K562 (cell line): ENCODE results near the gene LRRC8C. TPM values are rescaled to one million over a fixed set of nuclear protein-coding genes. Genes with fewer than 3 reads are reported as not detected.

Experiments used
- BDP1 ChIP-seq: IDR thresholded peaks from 3 replicates; pipeline ENCODE4 v1.6.1; 2011; ENCODE audit not compliant: insufficient read length, insufficient read depth
- FOXO4 ChIP-seq: fragments of 450-650 bp; formaldehyde crosslinking; IDR thresholded peaks from 2 replicates; pipeline ENCODE4 v1.4.0; 2020; ENCODE audit warnings: mild to moderate bottlenecking, moderate library complexity
- ILF3 ChIP-seq: fragments of 450-650 bp; IDR thresholded peaks from 2 replicates; pipeline ENCODE4 v1.6.1; 2018; ENCODE audit warnings: antibody characterized with exemption, mild to moderate bottlenecking, moderate library complexity, borderline replicate concordance
- NR2C1 ChIP-seq, 2 experiments: fragments of 450-650 bp; IDR thresholded peaks; 2 replicates each; pipeline ENCODE4 v1.6.1; 2017; ENCODE audit warnings: mild to moderate bottlenecking in 2 of 2, antibody characterized with exemption in 1 of 2, inconsistent platforms in 1 of 2, missing compliant biosample characterization in 1 of 2, missing genetic modification characterization in 1 of 2
- TAF7 ChIP-seq: fragments of 450-650 bp; IDR thresholded peaks from 2 replicates; pipeline ENCODE4 v1.6.1; 2016; ENCODE audit warnings: missing genetic modification characterization, missing compliant biosample characterization
- TCF7 ChIP-seq: sonication (generic); IDR thresholded peaks from 2 replicates; pipeline ENCODE4 v1.6.1; 2016; ENCODE audit warnings: antibody characterized with exemption, borderline replicate concordance
- ZFP1 ChIP-seq: fragments of 450-650 bp; formaldehyde crosslinking; IDR thresholded peaks from 2 replicates; pipeline ENCODE4 v1.4.0; 2020; ENCODE audit warnings: mild to moderate bottlenecking, mixed read lengths
- ZKSCAN1 ChIP-seq: fragments of 150-350 bp; IDR thresholded peaks from 2 replicates; pipeline ENCODE4 v1.6.1; 2016; ENCODE audit warnings: low read depth, low read length
- ZNF24 ChIP-seq: fragments of 450-650 bp; IDR thresholded peaks from 2 replicates; pipeline ENCODE4 v1.6.1; 2016
- ZNF263 ChIP-seq: sonication (generic); formaldehyde crosslinking; IDR thresholded peaks from 2 replicates; pipeline ENCODE4 v1.8.0; 2022; ENCODE audit warnings: mild to moderate bottlenecking, missing genetic modification reagents, borderline replicate concordance
- ZNF512 ChIP-seq: IDR thresholded peaks from 2 replicates; pipeline ENCODE4 v1.6.1; 2016; ENCODE audit warnings: missing genetic modification characterization, missing compliant biosample characterization
- ZNF561 ChIP-seq: fragments of 450-650 bp; formaldehyde crosslinking; conservative IDR thresholded peaks from 2 replicates; pipeline ENCODE4 v1.4.0; 2020; ENCODE audit warnings: mild to moderate bottlenecking, moderate library complexity
- ZNF707 ChIP-seq: fragments of 250-450 bp; sonication (Bioruptor Pico); conservative IDR thresholded peaks from 2 replicates; pipeline ENCODE4 v1.8.0; 2022; ENCODE audit warnings: inconsistent platforms, mild to moderate bottlenecking, moderate library complexity
- polyA plus RNA-seq, 8 experiments: library from polyadenylated mRNA; depleted of rRNA in 4 of 8; stranded (reverse) in 5 of 8; unstranded in 3 of 8; fragments of >200 nt; fragmentation: Nextera tagmentation in 2 of 8; fragmentation: Illumina TruSeq in 1 of 8; extraction: Ambion mirVana in 2 of 8; extraction: Trizol in 1 of 8; gene quantifications; 2 replicates each; pipeline versions ENCODE4 v1.2.1 to v1.2.3, GENCODE V29; 2011 to 2014; ENCODE audit warnings: inconsistent platforms in 1 of 8, missing spikeins in 1 of 8
- total RNA-seq, 7 experiments: library from RNA; depleted of rRNA in 6 of 7; stranded (reverse); fragments of >200 nt in 6 of 7; fragmentation: Illumina TruSeq in 2 of 7; extraction: Trizol in 2 of 7; gene quantifications; 2 replicates each; pipeline versions ENCODE4 v1.2.1 to v1.2.3, GENCODE V29; 2011 to 2021; ENCODE audit warnings: low replicate concordance in 1 of 7
- TF ChIP-seq, protein P1 (sequence below): fragments of 450-650 bp; formaldehyde crosslinking; IDR thresholded peaks from 2 replicates; pipeline ENCODE4 v1.4.0; 2020; ENCODE audit warnings: mild to moderate bottlenecking
- TF ChIP-seq, protein P2 (sequence below): sonication (generic); formaldehyde crosslinking; IDR thresholded peaks from 2 replicates; pipeline ENCODE4 v1.8.0; 2022; ENCODE audit warnings: mild to moderate bottlenecking, missing genetic modification reagents

Gene LRRC8C
- total and polyA plus RNA-seq, 9 of the 15 experiments (the other 6 are each of a cell fraction or from before 2014, with no cell fraction given): 1.00 to 12.5 (median 4.5) TPM

- TF ChIP-seq ZNF707 (CRISPR knock-in tag): no peak
- no peak for TF ChIP-seq ZNF561 (CRISPR knock-in tag)
- TF ChIP-seq BDP1: no peak
- TF ChIP-seq, protein P1, sequence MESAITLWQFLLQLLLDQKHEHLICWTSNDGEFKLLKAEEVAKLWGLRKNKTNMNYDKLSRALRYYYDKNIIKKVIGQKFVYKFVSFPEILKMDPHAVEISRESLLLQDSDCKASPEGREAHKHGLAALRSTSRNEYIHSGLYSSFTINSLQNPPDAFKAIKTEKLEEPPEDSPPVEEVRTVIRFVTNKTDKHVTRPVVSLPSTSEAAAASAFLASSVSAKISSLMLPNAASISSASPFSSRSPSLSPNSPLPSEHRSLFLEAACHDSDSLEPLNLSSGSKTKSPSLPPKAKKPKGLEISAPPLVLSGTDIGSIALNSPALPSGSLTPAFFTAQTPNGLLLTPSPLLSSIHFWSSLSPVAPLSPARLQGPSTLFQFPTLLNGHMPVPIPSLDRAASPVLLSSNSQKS (CRISPR knock-in tag): no peak
- no peak for TF ChIP-seq TAF7 (tag)
- TF ChIP-seq, protein P2, sequence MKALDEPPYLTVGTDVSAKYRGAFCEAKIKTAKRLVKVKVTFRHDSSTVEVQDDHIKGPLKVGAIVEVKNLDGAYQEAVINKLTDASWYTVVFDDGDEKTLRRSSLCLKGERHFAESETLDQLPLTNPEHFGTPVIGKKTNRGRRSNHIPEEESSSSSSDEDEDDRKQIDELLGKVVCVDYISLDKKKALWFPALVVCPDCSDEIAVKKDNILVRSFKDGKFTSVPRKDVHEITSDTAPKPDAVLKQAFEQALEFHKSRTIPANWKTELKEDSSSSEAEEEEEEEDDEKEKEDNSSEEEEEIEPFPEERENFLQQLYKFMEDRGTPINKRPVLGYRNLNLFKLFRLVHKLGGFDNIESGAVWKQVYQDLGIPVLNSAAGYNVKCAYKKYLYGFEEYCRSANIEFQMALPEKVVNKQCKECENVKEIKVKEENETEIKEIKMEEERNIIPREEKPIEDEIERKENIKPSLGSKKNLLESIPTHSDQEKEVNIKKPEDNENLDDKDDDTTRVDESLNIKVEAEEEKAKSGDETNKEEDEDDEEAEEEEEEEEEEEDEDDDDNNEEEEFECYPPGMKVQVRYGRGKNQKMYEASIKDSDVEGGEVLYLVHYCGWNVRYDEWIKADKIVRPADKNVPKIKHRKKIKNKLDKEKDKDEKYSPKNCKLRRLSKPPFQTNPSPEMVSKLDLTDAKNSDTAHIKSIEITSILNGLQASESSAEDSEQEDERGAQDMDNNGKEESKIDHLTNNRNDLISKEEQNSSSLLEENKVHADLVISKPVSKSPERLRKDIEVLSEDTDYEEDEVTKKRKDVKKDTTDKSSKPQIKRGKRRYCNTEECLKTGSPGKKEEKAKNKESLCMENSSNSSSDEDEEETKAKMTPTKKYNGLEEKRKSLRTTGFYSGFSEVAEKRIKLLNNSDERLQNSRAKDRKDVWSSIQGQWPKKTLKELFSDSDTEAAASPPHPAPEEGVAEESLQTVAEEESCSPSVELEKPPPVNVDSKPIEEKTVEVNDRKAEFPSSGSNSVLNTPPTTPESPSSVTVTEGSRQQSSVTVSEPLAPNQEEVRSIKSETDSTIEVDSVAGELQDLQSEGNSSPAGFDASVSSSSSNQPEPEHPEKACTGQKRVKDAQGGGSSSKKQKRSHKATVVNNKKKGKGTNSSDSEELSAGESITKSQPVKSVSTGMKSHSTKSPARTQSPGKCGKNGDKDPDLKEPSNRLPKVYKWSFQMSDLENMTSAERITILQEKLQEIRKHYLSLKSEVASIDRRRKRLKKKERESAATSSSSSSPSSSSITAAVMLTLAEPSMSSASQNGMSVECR (CRISPR knock-in tag): peak; percentile 78; the same call in 1 of the 2 replicates
- TF ChIP-seq FOXO4 (CRISPR knock-in tag): no peak
- TF ChIP-seq ILF3: no peak
- no peak for TF ChIP-seq ZNF512 (tag)
- TF ChIP-seq ZKSCAN1: 0 out of 2 replicates have a peak, but pooled peaks have one; percentile 59
- no peak for TF ChIP-seq ZFP1 (CRISPR knock-in tag)
- no peak for TF ChIP-seq NR2C1 (IDR thresholded peaks at IDR 0.05)
- no peak for TF ChIP-seq NR2C1 (tag; IDR thresholded peaks at IDR 0.05)
- no peak for TF ChIP-seq ZNF24
- peak; percentile 81; the same call in 1 of the 2 replicates for TF ChIP-seq ZNF263 (CRISPR knock-in tag)
- TF ChIP-seq TCF7: no peak; the same call in 1 of the 2 replicates
These were observed 130.1 kb downstream of the LRRC8C start (continued) for GRCh38 chr1:89762779-89763648.
